RCC 7860 (cell line): ENCODE measurements around the gene TMOD1.
A peak's percentile ranks its signal among the peaks of the same experiment; 100 is the strongest.

Source experiments
- DNase-seq: peaks from one replicate; pipeline ENCODE4 v3.0.0-alpha.2; 2015; ENCODE audit warnings: low spot score
- FAIRE-seq: peaks from 2 replicates; lab custom pipeline; 2012; peaks lifted over from hg19 to GRCh38; lab: Jason Lieb, UNC

Gene TMOD1

DNA sequence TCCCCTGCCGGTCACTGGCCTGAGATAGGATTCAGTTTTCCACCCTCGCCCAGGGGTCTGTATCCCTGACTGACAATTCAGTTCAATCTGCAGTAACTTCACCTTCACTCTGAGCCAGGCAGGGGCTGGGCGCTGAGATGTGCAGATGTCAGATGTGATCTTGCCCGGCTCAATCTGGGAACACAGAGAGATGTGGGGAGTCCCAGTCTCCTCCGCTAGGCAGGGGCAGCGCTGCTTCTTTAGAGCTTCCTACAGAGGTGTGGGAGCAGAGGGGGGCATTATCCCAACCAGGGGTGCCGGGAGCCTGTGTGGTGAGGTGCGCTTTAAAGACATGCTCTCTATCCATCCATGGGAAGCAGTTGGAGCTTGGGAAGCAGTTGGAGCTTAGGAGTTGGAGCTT, 14.6 kb downstream of the TMOD1 start:
- FAIRE-seq (no peak), DNase-seq (no peak)

DNA sequence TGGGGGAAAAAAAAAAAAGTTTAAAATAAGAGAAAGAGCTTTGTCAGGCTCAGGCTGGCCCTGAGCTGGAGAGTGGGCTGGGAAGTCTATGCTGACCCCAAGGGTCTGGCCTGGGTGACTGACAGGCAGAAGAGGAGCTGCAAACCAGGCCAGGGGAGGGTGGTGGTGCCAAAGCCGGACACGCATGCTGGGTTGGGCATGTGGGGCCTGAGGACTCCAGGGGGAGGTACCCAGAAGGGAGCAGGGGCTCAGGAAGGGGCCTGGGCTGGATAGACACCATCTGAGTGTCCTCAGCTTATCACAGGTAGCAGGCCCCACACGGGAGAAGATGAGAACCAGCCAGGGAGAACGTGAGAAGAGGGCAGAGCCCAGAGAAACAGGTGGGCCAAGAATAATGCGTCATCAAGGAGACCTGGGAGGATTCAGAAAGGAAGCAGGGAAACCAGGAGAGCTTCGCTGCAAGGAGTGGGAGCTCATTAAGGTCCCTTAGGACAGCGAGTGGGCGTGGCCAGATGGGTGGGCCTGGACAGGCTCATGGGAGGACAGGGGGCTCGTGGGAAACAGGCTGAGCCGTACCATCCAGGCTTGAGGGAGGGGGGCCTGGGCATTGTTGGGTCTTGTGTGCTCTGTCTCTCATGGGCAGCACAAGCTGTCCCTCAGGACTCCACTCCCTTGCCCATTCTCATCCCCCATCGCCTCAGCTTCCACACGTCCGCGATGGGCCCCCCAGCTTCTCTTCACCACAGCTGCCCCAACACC, 16.0 kb downstream of the TMOD1 start:
- DNase-seq (no peak), FAIRE-seq (no peak)

DNA sequence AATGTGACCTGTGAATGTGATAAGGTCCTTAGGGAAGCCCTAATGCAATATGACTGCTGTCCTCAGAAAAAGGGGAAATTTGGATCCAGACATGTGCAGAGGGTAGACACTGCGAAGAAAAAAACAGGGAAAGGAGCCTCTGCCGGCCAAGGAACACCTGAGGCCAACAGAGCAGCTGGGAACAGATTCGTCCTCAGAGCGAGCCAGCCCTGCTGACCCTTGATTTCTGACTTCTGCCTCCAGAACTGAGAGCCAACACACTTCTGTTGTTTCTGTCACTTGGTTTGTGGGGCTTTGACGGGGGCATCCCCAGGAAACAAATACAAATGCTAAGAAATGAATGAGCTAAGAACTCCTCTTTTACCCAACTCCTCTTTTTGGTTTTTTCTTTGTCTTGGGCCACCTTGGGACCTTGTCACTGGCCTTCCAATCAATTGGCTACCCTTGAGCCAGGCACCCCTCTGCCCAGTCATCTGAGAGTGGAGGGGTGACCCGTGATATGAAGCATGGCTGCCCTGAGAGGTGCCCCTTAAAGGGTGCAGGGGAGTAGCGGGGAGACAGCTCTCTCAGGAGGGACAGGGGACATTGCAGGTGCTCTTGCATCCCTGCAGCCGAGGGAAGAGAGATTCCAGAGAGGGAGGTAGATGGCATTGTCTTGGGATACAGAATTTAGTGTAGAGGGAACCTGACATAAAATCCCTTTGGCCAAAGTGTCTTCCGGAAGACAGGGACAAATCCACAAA, 16.9 kb downstream of the TMOD1 start:
- no peak for FAIRE-seq
- no peak for DNase-seq

DNA sequence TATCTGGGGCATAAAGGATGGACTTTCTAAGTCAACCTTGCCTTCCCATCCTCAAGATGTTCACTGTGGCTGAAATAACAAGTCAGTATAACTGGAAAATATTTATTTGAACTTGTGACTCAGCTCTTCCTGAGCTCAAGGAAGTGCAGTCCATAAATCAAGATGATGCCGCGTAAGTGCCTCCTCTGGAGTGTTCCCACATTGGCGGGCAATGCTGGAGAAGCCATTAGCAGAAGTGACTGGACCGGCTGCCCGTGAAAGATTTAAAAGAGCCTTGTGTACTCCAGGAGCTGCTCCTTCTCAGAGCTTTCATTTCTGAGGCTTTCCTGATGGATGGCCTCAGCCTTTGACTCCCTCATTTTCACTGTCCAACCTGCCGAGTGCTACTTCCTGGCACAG, 17.4 kb downstream of the TMOD1 start:
- DNase-seq (peak; percentile 62), FAIRE-seq (no peak)

DNA sequence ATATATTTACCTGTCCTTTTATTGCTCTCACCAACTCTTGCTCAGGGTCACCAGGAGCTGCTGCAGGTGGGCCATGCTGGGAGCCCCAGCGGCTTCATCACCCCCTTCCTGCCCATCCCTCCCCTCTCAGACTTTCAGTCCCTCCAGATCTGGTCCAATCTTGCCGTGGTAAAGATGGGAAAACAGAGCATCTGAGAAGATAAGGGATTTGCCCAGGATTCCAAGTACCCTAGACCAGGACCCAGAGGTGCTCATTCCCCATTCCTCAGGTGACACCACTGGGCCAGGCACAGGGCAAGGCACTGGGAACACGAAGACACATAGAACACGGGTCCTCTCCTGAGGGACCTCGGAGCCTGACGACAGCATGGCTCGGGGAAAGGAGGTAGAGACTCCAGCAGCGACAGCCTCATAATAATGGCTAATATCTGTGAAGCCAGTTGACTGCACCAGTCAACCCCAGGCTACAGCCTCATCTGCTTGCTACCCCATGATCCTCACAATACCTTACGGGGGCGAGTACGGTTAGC, 18.0 kb downstream of the TMOD1 start:
- DNase-seq: no peak
- no peak for FAIRE-seq

DNA sequence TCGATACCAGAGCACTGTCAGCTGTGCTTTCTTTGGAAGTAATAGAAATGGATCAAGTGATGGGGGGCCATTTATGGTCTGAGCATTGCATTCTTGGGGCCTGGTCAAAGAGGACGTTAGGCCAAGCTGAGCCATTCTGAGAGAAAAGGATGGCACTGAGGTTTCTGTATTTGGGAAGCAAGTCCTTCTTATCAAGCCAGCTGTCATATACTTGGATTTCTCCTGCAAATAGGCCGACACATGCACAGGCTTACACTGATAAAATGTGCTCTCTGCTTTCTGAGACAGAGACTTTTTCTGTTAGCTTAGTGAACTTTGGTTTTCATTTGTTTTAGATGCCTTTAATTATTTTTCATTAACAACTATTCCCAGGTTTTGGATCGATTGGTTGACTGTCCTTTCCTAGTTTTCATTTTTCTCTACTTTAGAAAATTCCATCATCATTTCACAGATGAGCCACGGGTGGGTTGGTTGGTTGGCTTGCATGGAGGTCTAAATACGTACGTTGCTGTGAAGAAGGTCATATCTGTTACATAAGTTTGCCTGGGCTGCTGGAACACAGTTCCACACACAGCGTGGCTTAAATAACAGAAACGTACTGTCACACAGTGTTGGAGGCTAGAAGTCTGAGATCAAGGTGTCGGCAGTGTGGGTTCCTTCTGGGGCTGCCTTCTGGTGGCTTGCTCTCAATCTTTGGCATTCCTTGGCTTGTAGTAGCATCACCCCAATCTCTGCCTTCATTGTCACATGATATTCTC, 20.3 kb downstream of the TMOD1 start:
- DNase-seq (no peak), FAIRE-seq (no peak)

DNA sequence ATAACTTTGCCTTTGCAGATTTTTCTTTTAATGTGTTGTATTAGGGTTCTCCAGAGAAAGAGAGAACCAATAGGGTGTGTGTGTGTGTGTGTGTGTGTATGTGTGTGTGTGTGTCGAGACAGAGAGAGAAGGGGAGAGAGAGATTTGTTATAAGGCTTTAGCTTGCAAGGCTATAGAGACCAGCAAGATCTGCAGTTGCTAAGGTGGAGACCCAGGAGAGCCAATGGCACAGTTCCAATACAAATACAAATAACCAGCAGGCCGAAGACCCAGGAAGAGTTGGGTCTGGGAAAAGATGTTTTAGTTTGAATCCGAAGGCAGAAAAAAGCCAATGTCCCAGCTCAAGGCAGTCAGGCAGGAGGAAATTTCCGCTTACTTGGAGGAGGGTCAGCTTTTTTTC, 23.0 kb downstream of the TMOD1 start:
- DNase-seq (no peak), FAIRE-seq (no peak)

DNA sequence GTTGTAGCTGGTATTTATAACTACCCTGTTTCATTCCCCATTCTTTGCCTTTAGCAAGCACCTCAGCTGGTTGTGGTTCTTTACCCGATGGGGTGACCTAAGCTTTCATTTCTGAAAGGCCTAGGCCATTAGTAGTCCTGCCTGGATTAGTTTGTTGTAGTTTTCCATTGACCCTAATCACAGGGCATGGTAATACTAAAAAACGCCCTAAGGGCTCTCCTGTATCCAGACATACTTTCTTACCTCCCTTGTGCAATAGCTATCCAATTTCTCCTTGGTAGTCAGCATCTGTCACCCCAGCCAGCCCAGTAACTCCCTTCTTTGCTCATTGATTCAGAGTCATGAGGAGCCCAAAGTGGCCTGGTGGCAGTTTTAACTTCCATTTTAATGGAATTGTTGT, 24.0 kb downstream of the TMOD1 start:
- FAIRE-seq: no peak
- DNase-seq: no peak

DNA sequence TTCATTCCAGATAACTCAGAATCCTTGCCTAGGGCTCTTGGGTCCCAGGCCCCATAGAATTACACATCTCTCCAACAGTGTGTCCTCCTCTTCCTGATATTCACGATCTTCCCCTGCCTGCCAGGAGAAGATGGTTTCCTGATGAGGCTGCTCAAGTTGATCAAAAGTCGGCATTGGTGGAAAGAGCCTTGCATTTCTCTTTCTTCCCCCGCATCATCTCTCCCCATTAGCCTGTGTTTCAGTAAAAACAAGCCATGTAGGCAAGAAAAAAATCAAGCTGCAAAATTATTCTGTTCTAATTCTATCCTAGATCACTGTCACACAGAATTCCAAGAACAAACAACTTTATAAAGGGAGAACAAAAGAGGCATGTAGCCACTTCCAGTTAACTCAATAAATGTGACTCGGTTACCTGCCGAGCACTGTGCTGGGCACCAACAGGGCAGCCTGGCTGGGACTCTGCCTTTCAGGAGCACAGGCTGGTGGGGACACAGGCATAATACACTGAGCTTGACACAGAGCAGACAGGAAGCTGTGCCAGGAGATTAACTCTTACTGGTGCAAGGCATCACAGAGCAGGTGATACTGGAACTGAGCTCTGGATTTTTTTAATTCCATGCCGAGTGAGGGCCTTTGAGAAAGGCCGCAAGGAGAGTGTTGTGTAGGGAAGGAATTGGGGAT, 25.6 kb downstream of the TMOD1 start:
- no peak for DNase-seq
- FAIRE-seq: no peak

DNA sequence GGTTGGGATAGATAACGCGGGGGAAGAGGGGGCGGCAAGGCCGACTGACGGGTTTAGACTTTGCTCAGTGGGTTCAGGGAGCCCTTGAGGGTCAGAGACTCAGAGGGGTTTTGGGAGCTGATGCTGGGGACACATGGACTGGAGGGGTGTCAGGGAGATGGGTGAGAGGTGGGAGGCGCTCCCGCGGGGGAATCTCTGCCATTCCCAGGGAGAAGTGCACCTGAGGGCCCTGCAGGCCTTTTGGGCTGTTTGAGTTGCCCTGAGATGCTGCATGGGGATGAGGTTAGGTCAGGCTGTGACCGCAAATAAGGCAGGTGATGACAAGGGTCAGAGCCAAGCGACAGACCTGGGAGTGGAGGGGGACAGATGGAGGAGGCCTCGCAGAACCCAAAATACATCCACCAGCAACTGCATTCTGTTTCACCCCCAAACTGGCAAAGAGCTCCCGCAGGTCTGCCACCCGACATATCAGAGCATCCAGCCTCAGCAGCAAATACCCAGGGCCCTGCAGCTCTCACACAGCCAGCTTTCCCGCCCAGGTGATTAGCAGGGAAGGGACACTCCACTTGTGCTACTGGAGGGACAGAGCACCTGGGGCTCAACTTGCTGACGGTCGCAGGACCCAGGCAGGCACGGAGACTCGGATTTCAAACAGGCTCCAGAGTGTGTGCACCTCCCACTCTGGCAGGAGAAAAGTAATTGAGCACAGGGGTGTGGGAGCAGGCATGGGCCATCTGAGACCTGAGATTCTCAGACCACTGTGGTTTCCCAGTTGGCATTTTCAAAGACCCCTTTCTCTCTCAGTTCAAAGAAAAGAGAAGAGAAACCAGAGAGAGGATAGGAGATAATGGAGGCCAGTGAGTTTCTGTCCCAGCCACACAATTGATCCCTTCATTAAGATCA, 26.4 kb downstream of the TMOD1 start:
- FAIRE-seq (no peak), DNase-seq (no peak)

DNA sequence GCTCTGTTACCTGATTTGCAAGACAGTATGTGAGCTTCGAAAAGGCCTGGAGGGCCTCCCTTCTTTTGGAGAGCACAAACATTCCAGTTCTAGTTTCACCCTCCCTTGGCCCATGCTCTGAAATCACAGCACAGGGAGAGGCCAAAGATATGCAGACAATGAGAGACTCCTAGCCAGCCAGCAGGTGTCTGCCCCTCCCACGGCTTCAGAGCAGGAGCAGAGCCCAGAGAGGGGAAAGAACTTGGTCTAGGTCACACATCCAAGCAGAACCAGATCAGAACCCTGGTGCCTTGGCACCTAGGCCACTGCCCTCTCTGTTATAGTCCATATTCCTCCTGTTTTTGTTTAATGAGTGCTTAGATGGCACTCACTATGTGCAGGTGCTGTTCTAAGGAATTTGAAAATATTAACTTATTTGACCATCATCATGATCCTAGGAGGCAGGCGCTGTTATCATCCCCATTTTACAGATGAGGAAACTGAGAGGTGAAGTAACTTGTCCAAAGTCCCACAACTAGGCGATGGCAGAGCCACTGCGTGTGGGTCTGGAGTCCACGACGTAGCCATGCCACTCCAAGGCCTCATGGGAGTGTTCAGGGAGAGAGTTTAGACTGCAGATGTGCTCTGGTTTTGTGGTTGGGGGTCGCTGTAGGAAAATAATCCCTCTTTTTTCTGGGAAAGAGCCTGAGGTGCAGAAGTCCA, 27.2 kb downstream of the TMOD1 start:
- no peak for FAIRE-seq
- no peak for DNase-seq

DNA sequence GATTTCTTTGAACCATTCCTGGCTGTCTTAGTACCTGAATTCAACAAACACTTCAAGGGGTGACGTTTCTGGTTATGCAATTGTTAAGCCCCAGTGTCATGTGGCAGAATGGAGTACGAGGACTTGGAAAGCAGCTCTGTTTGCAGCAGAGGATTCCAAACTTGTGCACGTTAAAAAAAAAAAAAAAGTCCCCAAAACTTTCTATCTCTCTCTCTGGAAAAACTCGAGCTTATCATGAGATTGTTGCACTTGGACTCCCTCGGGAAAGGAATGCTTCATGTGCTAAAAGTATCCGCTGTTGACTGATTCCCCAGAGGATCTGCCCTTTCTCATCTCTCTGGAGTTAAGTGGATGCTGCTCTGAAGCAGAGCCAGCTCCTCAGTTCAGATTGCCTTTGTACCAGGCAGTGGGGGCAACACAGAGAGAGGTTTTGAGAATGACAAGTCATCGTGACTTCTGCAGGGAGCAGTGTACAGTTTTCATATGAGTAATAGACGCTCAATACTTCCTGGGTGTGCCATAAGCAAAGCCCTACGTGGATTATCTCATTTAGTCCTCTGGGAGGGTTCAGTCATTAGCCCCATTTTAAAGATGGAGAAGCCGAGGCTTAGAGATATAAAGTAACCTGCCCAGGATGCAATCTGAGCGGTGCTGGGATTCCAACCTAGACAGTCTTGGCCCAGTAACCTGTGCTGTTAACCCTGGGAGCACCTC, 28.1 kb downstream of the TMOD1 start:
- FAIRE-seq: no peak

DNA sequence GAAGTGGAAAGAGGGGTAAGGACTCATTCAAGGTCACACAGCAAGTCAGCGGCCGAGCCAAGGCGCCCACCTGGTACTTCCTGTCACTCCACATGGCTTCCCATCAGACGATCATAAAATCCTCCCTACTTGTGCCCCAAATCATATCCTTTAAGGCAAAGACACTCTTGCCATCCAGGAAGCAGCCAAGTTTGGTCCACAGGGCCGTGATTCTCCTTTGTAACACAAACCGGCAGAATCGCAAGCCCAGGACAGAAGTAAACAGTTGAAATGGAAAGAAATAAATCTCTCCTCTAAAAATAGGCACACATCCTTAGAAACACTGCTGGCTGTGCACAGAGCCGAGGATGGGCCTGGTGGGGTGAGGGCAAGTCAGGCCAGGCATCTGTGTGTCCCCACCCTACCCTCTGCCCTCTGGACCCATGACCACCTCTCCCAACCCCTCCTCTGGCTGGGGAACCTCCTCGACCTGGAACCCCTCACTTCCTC, 30.5 kb downstream of the TMOD1 start:
- no peak for DNase-seq
- no peak for FAIRE-seq

More for the DNA sequence above, 28.1 kb downstream of the TMOD1 start:
- no peak for DNase-seq

DNA sequence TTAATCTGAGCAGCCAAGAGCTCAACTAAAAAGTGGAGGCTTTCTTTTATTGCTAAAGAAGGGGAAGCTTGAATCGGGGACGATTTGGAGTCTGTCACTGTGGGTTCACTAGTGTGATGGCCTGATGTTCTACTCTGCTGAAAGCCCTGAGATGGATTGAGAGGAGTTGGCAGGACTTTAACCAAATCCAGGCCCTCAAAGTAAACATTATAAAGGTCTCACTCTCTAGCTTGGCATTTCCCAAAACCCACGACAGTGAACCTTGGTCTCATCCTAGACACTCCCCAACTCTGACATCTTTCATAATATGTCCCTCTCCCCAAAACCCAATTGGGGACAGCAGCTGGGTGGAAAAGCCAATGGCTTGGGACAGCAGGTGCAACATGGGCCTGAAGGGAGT, 32.7 kb downstream of the TMOD1 start:
- DNase-seq (no peak), FAIRE-seq (no peak)

DNA sequence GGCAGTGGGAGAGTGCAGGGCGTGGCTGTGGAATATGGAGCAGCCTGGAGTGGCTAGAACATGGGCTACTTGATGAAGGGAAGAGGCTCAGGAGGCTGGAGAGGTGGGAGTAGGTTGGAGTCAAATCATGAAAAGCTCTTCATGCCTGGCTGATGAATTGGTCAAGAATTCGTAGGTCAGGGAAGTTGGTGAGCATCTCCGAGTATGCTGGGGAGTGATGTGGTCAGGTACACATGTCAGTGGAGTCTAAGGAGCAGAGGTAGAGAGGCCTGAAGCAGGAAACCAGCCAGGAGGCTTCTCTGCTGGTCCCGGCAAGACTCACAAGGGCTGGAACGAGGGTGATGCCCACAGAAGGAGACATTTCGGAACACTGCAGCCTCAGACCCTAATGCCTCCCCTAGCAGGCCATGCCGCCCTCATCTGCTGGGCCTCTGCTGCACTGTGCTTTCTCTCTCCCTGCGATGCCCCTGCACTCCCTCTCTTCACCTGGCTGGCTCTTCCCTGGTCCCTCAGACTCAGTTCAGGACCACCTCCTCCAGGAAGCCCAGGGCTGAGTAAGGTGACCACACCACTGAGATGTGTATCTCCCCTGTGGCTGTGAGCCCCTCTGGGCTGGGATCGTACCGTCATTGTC, 33.6 kb downstream of the TMOD1 start:
- no peak for DNase-seq
- FAIRE-seq: no peak

DNA sequence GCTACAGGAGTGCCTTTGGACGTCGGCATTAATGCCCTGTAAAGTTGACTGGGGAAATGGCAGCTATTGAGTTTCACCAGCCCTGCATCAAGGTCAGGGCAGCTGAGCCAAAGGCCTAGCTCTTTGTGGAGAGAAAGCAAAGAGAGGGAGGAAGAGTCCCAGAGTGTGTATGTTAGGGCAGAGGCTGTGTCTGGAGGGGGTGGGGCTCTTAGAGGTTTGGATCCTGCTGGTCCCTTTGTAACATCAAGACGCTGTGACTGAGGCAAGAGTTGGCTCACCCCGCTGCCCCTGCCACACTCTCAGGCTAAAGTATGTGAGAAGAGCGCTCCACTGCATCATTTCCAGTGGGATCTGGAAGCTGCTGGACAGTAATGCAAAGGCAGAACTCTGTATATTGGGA, 34.3 kb downstream of the TMOD1 start:
- FAIRE-seq: no peak
- DNase-seq: no peak

DNA sequence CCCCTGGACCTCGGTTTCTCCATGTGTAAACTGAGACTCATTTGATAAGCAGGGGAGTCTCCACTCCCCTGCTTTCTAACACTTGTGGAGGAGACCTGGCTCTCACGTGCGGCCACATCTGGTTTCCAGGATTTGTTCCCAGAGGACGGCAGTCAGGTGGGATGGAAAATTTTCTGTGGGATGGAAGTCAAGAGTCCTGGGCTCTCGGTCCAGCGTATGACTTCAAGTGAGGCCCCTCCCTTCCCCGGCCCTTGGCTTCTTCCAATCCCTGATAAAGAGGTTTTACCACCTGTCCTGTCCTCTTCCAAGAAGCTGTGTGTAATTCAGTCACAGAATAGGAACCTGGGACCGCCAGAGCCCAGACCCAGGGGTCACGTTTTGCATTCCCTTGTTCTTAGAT, 35.0 kb downstream of the TMOD1 start:
- FAIRE-seq: no peak

DNA sequence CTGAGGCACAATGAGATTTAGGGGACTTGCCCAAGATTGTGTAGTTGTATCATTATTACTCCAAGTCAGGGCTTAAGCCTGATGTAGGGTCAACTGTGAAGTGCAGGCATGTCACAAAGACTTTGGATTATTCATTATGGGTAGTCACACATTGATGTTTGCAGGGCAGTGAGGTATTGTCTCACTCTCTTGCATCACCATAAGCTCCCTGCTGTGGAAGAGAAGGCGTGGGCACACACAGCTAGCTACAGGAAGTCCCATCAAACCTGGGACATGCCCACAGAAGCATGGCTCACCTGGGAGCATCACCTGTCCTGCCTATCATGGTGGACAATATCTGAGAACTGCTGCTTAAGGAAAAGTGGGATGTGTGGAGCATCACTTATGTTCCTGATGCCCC, 42.1 kb downstream of the TMOD1 start:
- no peak for FAIRE-seq
- DNase-seq: peak; percentile 20

More for the DNA sequence above, 35.0 kb downstream of the TMOD1 start:
- DNase-seq: no peak
